Mucosa of rectum (tissue), 2 donors: ENCODE measurements around the gene NOX4.
"Not testable (repeated sequence)": the region's sequence is repeated elsewhere in the genome, so short reads cannot be mapped to it uniquely, and the experiment has no call there.

Source experiments
- H3K27ac ChIP-seq, 2 donors: one replicate each; pipeline ENCODE4 v1.7.0; 2013; ENCODE audit warnings: inconsistent platforms in 2 of 2, low read depth in 2 of 2, low read length in 2 of 2
- H3K27me3 ChIP-seq, 2 donors: one replicate each; pipeline ENCODE4 v1.7.0; 2013; ENCODE audit warnings: low read length in 2 of 2; ENCODE audit not compliant: control insufficient read depth in 2 of 2, insufficient read depth in 2 of 2
- H3K36me3 ChIP-seq, 2 donors: one replicate each; pipeline ENCODE4 v1.7.0; 2013; ENCODE audit warnings: low read length in 2 of 2; ENCODE audit not compliant: control insufficient read depth in 2 of 2, insufficient read depth in 2 of 2
- H3K4me1 ChIP-seq, 2 donors: one replicate each; pipeline ENCODE4 v1.7.0; 2013; ENCODE audit warnings: low read length in 2 of 2, mild to moderate bottlenecking in 1 of 2; ENCODE audit not compliant: control insufficient read depth in 2 of 2, insufficient read depth in 2 of 2
- H3K4me3 ChIP-seq, 2 donors: one replicate each; pipeline ENCODE4 v1.7.0; 2013; ENCODE audit warnings: low read length in 2 of 2
- H3K9ac ChIP-seq, 2 donors: one replicate each; pipeline ENCODE4 v1.7.0; 2013; ENCODE audit warnings: low read length in 2 of 2, low read depth in 1 of 2, mild to moderate bottlenecking in 1 of 2
- H3K9me3 ChIP-seq, 2 donors: one replicate each; pipeline ENCODE4 v1.7.0; 2013; ENCODE audit warnings: low read length in 2 of 2; ENCODE audit not compliant: control insufficient read depth in 2 of 2
- donor health status: healthy.
- donor health status: Normal muscosa, but diverticular disease.

Gene NOX4

DNA sequence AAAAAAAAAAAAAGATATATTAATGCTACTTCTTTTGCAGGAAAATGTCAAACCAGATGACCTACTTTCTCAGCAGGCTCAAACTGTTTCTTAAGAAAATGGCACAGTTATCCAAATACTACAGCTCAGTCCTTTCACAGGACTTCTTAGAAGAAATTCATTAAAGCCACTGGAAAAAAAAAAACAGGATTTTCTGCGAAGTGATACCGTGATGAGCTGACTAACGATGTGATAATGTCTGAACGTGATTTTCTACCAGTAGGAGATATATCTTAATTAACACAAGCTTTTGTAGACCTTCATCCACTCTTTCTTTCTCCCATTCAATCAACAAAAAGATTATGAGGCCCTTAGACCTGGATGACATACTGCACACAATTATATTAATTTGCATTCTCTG lies 132.4 kb downstream of the NOX4 start:
- H3K9me3 ChIP-seq, result no peaks in the 10 kb centered on the region
- no peak overlapping the region for H3K9ac ChIP-seq
- H3K4me1 ChIP-seq, result no peaks in the 10 kb centered on the region
- no peak overlapping the region for H3K27ac ChIP-seq
- no peaks in the 10 kb centered on the region for H3K36me3 ChIP-seq
- no peak overlapping the region for H3K4me3 ChIP-seq
- H3K27me3 ChIP-seq, result no peaks in the 10 kb centered on the region

DNA sequence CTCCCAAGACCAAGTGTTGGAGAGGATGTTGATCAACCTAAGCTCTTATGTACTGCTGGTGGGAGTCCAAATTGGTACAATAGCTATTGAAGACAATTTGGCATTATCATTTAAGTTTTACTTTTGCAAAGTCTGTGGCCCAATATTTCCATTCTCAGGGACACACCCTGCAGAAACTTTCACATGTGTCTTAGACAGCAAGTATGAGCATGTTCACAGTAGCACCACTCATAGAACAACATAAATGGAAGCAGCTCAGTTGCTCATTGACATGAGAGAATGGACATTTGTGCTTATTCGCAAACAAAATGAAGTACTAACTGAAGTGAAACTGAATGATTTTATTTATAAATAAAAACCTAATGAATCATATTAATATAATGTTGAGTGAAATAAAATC lies 135.5 kb downstream of the NOX4 start:
- Histone ChIP-seq H3K27me3 (no peaks in the 10 kb centered on the region), H3K9ac (no peak overlapping the region), H3K9me3 (no peaks in the 10 kb centered on the region), H3K36me3 (no peaks in the 10 kb centered on the region), H3K27ac (no peak overlapping the region), H3K4me1 (no peaks in the 10 kb centered on the region), H3K4me3 (no peak overlapping the region)

DNA sequence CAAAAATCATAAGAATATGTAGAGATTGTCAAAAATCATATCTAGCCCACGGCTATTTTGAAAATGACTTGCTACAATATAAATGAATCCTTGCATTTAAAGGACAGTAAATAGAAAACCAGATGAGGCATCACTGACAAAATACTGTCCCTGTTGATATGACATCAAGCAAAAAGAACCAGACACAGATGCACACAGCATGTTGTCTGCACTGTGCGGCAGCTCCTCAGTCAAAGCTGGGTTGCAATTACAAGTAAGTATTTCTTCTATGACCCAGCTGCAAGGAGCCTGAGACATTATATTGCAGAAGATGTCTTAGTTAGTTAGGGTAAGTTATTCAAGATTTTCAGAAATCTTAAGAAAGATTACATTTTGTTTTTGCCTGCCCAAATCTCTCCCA lies 136.7 kb downstream of the NOX4 start:
- not testable (repeated sequence) for H3K27me3 ChIP-seq, H3K9ac ChIP-seq, H3K4me3 ChIP-seq, H3K9me3 ChIP-seq, H3K4me1 ChIP-seq, H3K27ac ChIP-seq, H3K36me3 ChIP-seq

DNA sequence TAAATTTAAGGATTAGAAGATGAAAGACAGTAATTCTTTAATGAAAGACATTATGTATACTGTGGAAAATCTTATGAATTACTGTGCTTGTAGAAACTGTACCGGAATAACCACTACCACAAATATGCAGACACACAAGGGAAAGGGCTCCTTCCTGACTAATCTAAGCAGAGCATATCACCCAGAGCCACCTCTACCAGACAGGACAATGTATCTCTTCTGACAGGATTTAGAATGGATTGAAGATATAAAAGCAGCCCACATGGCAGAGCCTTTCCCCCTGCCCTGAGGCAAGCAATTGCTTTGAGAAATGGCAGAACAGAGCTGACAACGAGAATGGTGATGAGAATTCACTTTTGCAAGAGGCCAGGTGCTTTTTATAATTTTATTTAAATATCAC lies 144.1 kb downstream of the NOX4 start:
- no peak overlapping the region for H3K9ac ChIP-seq
- H3K27ac ChIP-seq, result no peak overlapping the region
- H3K4me3 ChIP-seq, result no peak overlapping the region
- H3K27me3 ChIP-seq, result no peaks in the 10 kb centered on the region
- no peaks in the 10 kb centered on the region for H3K36me3 ChIP-seq
- no peaks in the 10 kb centered on the region for H3K9me3 ChIP-seq
- H3K4me1 ChIP-seq, result no peaks in the 10 kb centered on the region

DNA sequence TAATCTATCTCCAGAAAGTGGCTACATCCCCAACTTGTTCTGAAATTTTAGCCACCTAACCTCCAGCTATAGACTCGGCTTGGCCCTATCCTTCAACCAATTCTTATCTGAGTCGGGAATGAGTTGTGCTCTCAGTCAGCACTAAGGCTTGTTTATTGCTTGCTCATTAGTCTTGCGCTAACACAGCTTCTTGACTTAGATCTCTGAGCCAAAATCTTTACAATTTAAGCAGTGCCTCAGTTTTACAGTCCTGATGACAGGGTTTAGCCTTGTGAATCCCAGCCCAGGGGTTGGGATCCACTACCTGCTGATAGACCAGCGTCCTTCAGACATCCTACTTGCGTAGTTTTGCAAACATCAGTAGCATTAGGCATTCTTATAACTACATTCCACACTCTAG lies 144.6 kb downstream of the NOX4 start:
- Histone ChIP-seq H3K27ac (no peak overlapping the region), H3K9me3 (no peaks in the 10 kb centered on the region), H3K27me3 (no peaks in the 10 kb centered on the region), H3K36me3 (no peaks in the 10 kb centered on the region), H3K9ac (no peak overlapping the region), H3K4me1 (no peaks in the 10 kb centered on the region), H3K4me3 (no peak overlapping the region)

DNA sequence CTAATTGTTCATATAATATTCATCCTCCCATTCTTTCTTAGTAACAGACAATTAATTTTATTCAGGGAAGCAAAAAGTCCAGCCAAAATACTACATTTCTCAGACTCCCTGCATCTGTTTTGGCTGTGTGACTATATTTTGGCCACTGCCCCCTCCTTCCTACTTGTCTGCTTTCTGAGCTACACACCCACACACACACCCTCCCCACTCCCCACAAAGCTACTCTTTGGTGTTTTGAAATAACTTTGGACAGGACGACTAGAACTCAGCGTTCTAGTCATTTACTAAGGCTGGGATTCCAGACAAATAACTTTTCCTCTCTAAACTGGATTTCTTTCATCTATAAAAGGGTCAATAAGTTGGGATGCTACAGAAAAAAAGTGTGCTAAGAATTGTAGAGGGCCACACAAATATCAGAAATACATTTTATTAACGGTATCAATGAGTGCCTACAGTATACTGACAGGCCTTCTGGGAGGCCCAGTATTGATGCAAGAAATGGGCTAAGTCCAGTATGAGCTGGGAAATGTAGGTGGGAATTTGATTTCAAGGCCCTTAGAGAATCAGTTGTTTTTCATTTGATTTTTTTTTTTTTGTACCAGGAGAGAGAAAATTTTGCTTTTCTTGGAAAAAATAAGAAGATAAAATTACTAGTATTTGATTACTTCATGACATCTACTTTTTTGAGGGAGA lies 148.1 kb downstream of the NOX4 start:
- H3K9me3 ChIP-seq, H3K36me3 ChIP-seq, H3K4me3 ChIP-seq, H3K9ac ChIP-seq, H3K27ac ChIP-seq, H3K4me1 ChIP-seq, H3K27me3 ChIP-seq: not testable (repeated sequence)

DNA sequence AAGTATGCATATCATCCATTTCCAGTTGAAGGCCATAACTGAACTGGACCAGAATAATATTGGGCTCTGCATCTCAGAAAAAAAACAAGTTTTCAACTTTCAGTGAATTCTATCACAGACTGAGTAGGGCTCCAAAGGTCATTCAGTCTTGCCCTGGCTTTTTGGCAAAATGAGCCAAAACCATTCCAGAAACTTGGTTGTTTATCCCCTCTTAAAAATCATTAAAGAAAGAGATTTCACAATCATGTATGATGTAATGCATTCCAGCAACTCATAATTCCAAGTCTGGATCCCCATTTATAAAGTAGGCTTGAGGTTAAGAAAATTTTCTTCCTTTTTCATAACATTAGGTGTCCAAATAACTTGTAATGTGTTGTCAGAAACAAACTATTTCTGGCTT lies 150.7 kb downstream of the NOX4 start:
- H3K27me3 ChIP-seq, H3K4me1 ChIP-seq, H3K4me3 ChIP-seq, H3K27ac ChIP-seq, H3K36me3 ChIP-seq, H3K9ac ChIP-seq, H3K9me3 ChIP-seq: not testable (repeated sequence)

DNA sequence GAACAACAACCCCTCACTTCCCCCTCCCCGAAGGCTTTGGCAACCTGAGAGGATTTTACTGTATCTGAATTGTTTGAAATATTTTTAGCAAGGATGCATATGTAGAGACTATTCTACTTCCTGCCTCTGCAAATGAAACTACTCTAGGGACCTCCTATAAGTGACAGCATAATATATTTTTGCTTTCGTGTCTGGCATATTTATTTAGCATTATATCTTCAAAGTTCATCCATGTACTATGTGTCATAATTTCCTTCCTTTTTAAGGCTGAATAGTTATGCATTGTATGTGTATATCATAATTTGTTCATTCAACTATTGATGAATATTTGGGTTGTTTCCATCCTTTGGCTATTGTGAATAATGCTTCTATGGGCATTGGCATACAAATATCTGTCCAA lies 153.1 kb downstream of the NOX4 start:
- not testable (repeated sequence) for H3K27ac ChIP-seq, H3K27me3 ChIP-seq, H3K36me3 ChIP-seq, H3K9me3 ChIP-seq, H3K9ac ChIP-seq, H3K4me3 ChIP-seq, H3K4me1 ChIP-seq

DNA sequence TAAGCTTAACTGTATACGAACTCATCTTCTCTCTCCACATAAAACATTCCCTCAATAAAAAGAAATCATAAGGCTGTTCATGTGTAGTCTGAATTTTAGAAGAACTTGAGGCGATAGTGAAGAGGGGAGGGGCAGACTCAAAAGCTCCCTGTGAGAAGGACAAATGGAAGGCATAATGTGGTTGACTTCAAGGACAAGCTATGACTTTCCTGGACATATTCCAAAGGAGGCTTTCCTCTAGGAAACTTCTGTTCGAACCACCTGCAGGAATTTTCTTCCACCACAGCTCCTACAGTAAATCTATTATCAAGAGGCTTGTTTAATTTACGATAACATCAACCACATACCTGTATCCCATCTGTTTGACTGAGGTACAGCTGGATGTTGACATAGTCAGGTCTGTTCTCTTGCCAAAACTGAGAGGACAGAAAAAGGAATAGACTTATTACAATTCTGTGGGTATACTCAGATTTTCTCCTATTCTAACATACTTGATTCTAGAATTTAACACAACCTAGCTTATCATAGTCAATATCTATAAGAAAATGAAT lies 154.0 kb downstream of the NOX4 start:
- not testable (repeated sequence) for H3K36me3 ChIP-seq, H3K4me1 ChIP-seq, H3K4me3 ChIP-seq, H3K9ac ChIP-seq, H3K27me3 ChIP-seq, H3K9me3 ChIP-seq, H3K27ac ChIP-seq

DNA sequence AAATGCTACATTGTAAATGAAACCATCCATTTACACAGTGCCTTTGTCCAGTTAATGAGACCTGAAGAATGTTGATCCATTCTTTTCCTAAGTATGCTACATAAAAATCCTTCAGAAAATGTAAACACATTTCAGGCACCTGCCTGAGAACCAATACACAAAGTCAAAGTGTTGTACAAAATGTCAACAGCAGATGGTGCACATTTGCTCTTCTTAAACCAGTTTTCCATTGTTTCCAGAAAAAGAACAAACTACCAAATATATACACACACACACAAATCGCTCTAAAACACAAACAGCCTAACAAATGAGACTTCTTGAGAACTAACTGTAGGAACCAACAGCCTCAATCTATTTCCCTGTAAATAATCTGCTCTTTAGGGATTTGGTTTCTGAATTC lies 157.5 kb downstream of the NOX4 start:
- not testable (repeated sequence) for H3K4me1 ChIP-seq, H3K36me3 ChIP-seq, H3K9ac ChIP-seq, H3K4me3 ChIP-seq, H3K27me3 ChIP-seq, H3K27ac ChIP-seq, H3K9me3 ChIP-seq

DNA sequence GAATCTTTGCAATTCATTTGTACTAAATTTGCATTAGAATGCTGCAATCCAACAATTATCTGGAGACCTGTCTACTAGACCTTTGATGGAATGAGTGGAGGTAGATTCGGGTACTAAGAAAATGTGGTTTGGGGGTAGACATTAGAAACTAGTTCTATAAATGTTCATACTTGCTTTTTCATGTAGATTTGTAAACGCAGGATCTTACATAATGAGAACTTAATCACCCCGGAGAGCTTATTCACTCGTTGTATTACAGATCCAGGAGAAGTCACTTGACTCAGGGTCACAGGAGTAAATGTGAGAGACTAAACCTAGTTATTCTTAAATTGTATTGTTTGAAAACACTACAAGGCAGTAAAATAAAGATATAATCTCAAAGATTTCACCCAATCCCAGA lies 159.2 kb downstream of the NOX4 start:
- H3K27ac ChIP-seq, H3K27me3 ChIP-seq, H3K9me3 ChIP-seq, H3K9ac ChIP-seq, H3K4me1 ChIP-seq, H3K36me3 ChIP-seq, H3K4me3 ChIP-seq: not testable (repeated sequence)
